ENCODE data around the gene TAF1B.

TAF1B gene

DNA sequence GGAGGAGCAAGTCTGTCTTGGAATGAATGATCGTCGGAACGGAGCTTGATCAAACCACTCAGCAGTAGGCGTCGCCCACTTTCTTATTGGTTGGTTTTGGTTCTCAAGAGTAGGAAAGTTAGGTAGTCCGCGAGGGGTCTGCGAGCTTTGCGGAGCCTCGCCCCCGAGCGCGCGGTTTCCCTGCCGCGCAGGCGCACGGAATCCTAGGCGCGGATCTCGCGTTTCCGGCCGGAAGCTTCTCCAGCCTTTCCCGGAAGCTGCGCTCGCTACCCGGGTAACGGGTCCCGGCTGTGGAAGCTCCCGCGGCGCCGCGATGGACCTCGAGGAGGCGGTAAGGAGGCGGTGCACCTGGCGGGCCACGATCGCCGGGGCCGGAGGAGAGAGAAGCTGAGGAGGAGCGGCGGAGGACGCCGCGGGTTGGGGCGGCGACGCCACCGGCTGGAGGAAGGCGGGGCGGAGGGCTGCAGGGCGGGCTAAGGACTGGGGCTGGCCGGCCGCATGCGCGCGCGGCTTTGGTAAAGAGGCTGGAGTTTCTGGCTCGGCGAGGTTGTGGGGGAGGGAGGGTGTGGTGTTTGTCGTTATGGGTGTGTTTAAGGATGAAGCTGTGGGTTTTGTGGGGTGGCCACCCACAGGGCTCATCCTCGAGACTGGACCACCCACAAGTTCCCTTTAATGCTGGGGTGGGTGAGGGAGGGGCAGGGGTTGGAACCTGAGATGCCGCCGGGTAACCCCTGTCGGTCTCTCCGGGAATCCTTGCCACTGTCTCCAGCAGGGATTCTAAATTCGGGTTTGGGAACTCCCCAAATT, at the start of gene TAF1B:
Gene TAF1B (plus strand): TSS at position 246 of the 807 bp plus-strand sequence. CDS start 68 bp downstream, at position 314.
- DNase-seq (ENCODE audit: low read depth) = peak; percentile 72

DNA sequence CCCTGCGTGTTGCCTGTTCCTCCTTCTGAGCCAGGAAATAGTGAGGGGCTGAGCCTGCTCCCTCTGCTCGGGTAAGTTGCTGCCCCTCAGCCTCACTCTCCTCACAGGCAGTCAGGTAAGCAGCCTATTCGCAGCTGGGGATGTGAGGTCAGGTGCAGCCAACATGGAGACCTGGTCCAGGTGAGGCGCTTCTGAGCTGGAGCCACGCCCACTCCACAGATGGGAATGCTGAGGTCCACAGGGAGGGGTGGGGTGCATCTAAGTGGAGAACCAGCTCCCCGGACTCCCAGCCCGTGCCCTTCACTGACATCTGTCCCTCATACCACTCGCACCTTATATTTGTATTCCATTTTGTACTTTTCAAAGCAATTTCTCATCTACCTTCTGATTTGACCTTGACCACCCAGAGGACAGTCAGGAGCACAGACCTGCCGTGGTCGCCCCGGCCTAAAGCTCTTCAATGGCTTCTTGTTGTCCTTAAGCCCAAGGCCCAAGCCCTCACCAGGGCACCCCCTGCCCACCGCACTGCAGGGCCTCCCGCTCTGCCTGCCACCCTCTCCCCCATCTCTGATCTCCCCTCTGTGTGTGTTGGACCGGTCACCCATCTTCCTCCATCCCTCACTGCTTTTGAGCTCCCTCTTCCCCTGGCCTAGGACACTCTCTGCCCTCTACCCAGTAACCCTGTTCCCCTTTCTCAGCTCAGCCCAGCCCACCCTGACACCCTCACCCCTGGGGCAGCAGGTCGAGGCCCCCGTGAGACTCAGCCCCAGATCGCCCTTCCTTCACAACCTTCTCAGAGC, 49.2 kb upstream of the TAF1B start:
- DNase-seq (ENCODE audit: low read depth) = no peak

DNA sequence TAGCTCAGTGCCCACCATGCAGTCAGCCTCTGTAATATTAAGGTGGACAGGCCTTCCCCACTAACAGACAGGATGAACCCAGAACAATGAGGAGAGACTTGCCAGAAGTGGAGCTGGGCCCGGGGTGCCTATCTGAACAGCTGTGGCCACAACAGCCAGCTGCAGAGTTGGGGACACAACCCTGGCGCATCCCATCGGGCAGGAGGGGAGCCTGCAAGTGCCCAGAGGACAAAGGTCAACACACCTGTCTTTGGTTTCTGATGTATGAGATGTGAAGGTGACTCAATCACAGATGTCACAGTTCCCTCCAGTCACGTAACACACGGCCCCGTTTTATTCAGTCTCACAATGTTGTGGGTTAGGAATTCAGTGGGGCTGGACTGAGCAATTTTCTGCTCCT, 48.2 kb upstream of the TAF1B start:
- no peak for DNase-seq (ENCODE audit: low read depth)

DNA sequence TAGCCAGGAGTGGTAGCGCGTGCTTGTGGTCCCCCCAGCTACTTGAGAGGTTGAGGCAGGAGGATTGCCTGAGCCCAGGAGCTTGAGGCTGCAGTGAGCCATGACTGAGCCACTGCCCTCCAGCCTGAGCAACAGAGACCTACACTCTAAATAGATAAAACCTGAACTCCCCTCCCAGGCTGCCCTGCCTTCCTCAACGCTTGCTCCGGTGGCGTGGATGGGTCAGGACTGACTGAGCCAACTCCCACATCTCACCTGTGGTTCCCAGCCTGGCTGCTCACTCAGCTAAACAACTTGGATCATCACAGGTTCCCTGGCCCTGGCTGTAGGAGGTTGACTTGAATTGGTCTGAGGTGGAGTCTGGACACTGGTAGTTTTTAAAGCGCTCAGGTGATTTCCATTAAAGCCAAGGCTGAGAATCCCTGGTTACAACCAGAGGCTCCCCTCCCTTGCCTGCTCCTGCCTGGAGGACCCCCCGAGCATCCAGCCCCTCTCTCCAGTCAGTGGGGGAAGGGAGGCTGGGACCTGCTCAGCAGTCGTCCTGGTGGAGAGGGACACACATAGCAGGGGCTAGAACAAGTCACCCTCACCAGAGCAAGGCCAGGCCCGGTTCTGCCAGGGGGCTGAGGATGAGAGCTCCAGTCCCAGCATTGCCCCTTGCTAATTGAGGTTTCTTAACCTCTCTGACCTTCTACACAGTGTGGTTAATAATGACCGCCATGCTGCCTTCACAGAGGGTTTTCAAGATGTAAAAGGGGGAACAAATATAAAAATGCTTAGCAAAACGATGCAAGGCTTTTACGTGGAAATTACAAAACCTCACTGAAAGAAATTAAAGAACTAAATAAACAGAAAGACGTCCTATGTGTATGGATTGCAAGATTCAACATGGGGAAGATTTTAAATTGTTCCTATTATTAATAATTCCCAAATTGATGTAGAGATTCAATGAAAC, 46.9 kb upstream of the TAF1B start:
- no peak for DNase-seq (ENCODE audit: low read depth)

DNA sequence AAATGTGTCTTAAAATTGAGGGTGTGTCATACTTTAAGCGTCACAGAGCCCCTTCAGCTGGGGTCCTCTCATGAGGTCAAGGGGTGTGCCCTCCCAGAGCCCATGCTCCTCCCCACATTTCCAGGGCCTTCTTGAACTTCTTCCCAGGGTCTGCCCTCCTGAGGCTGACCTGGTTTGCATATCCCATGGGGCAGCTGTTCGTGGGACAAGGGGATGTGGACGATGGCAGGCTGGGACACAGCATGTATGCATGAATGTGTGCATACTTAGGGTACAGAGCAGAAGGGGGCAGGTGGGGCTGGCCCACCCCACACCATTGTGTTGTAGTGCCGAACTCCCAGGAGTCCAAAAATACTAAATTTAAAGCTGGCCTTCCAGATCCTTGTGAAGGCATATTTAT, 46.2 kb upstream of the TAF1B start:
- DNase-seq (ENCODE audit: low read depth) = no peak

DNA sequence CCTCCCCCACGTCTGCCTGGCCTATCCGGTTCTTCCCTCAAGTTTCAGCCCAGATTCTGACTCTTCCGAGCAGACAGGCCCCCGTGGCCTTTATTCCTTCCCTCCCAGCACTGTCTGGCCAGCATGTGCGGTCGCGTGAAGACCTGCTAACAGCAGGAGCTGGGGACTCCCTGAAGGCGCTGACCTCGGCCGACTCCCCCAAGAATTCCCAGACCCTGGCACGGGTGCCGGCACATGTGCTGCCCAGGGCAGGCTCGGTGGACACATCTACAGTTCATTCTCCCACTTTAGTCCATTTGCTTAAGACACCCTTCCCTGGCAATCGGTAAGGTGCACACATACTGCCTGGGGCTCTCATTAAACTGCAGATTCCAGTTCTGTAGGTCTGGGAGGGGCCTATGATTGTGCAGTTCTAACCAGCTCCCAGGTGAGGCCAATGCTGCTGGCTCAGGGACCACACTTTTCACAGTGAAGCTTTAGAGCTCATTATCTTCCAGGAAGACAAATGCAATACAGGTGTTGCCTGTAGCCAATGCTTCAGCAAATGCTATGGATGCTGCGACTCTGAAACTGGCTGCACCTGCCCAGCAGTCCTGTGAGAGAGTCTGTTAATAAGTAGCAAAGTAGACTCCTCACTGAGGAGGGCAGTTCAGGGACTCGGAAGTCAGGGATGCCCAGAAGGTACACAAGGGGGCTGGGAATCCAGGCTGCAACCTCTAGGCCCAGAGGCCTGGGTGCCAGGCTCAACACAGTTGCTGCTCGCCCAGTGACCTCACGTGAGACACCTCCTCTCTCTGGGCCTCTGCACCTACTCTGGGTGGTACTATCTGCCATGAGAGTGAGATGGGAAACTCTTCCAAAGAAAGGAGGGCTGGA, 45.4 kb upstream of the TAF1B start:
- DNase-seq (ENCODE audit: low read depth) = no peak

DNA sequence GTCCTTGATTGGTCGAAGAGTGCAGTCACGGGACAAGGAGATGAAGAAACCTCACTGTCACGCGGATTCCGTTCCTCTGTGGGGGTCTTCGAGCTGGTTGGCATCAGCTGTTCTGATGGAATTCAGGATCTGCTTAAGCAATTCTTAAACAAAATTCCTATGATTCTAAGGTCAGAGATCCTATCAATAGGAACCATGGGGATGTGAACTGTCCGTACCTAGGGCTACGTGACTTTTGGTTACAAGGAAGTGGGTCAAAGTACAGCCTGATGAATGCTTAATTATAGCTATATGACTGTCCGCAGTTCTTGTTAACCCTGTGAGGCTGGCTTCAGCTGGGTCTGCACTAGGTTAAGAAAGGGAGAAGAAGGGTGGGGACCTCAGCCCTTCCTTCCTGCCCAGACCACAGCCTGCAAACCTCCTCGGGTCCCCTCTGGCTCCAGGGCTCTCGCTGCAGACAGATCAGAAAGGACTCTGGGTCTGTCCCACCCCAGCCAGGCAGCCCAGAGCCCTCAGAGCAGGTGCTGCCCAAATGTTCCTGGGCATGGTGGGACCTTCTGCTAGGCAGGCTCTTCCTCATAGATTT, 44.2 kb upstream of the TAF1B start:
- DNase-seq (ENCODE audit: low read depth) = no peak

DNA sequence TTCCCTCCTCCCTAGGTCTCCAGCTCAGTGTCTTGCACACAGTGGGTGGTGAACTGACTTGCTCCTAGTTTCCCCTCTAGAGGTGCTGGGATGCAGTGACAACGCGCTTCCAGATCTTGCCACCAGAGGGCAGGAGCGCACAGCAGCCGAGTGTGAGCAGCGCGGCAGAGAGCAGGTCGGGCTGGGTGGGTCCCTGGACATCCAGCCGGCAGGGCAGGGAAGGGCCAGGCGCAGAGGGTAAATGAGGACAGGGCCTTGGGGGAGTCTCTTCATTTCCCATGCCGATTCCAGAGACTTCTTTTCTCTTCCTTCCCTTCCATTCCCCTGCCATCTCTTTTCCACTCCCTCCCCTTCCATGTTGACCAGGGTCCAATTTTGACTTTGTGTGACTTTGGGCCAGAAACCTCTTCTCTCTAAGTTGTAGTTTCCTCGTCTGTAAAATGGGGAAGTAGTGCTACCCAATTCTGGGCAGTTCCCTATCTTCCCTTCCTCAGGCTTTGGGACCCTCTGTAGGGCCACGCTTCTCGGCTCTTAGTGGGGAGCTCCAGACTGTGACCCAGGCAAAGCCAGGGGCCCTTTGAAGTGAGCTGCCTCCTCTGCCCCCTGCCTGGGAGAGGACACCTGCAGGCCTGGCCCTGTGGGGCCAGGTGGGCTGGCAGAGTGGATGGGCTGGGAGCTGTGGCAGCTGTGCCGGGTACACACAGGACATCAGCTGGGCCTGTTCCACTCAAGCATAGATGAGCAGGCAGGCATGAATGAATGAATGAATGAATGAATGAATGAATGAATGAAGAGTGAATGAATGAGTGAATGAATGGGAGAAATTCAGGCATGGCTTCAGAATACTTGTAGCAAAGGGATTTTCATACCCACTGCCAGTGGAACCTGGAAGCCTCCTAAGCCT, 43.3 kb upstream of the TAF1B start:
- peak; percentile 58 for DNase-seq (ENCODE audit: low read depth)

DNA sequence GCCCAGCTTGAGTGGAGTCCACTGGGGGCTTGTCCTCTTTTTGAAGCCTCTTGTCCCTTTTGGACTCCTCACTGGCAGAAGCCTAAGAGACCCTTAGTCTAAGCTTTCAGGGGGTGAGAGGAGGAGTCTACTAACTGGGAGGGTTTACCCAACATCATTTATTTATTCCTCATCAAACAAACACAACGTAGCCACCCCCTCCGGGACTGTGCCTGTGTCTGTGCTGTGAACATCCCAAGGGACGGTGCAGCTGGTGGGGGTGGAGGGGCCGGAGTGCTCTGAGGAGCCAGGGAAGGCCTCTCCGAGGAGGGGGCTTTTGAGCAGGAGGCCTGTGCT, 42.7 kb upstream of the TAF1B start:
- DNase-seq (ENCODE audit: low read depth) = no peak

DNA sequence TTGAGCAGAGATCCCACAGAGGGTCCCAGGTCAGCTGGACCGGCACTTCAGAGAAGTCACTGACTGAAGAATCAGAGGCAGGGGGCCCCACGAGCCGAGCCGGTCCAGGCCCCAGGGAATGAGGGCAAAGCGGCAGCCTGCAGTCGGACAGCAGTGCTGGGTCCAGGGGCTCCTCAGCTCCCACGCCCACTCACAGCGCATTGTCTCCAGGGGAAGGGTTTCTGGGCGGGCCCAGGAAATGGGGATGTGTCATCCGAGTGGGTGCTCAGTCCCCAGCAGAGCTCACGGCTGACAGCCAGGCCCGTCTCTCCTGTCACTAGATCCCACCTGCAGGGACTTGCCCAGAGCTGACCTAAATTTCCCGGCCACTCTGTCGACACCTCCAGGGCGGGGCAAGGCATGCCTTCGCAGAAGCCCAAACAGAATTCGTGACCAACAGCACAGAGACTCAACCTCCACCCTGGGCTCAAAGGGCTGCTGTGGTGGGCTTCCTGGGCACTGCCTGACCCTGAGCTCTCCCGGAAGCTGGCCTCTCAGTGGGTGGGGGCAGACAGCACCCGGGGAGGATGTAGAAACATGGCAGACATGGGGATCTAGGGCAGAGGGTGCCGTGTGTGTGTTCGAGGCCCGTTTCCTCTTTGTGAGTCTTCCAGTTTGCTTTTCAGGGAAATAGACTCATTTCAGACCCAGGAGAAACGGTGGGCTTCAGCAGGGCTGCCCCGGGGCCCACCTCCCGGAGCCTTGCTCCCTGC, 42.1 kb upstream of the TAF1B start:
- peak; percentile 72 for DNase-seq (ENCODE audit: low read depth)

DNA sequence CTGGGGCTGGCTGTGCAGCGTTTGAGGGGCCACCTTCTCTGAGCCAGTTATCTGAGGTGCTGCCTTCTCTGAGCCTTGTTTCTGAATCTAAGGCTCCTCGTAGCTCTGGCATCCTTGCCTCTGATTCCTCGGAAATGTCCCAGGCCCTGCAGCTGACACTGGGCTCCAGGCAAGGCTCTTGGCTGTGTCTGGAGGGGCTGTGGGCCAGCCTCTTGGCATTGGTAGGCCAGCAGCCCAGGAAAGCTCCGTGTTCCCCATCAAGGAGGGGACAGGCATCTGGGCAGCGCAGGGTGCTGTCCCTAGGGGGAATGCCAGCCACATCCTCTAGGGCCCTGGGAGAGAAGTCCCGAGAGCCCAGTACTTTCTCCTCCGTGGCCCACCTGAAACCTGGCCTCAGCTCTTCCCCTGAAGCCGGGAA, 40.7 kb upstream of the TAF1B start:
- no peak for DNase-seq (ENCODE audit: low read depth)

DNA sequence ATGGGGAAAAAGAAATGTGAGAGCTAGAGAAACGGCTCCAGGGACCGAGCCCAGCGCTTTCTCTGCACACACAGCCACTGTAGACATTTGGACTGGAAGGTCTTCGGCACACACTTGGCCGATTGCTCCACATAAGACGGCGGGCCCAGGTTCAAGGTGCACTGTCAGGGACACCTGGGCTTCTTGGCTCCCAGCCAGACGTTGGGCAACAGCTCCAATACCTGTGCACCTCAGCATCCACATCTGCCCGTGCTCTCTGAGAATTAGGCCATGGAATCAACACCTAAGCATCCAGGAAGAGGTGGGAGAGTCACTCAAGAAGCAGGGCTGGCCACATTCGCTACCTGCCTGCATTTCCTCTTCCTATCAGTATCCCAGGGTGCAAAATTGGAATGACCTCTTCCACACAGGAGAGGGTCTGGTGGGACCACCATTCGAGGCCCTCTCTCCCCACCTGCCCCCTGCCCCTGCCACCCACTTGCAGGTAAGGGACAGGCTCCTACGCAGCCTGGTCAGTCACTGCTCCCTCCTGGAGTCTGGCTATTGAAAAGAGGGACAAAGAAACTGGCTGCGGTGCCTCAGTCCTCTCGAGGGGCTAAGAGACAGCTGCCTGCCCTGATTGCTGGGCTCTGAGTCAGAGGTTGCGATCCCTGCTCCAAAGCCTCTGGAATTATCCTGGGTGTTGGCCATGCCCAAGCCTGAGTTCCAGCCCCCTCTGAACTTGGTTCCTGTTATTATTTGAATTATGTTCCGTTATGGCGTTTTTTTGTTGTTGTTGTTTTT, 40.1 kb upstream of the TAF1B start:
- no peak for DNase-seq (ENCODE audit: low read depth)

DNA sequence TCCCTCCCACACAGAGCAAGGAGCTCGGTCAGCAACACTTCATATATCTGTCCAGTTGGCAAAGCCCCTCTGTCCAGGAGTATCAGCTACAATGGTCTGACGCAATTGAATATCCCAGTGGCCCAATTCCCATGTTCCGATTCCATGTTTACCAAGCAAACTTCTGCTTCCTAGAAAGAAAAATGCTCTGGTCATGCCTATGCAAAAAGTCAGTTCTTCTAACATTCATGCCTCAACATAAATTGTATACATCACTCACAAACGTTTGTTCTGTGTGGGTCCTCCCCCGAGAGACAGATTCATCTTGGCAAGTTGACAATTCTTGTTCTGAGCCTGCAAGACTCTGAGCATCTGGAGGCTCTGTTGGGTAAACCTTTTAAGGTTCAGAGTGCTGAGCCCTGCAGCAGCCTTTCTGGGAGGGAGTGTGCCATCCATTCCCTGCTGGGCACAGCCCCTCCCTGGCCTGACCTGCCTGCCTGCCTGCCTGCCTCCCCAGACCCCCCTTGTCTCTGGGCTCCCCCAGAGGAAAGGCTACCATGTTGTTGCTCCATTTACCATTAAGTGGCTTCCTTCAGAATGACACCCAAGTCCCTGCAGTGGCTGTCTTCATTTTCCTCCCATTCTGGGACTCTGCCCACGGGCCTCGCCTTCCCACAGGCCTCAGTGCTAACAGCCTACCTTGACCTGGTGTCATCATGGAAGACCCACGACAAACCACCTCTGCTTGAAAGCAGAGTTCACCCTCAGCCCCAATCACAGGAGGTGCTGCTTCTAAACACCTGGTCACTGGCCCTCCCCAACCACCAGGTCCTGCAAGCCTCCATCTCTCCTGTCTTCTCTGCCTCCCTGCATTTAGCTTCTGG, 37.6 kb upstream of the TAF1B start:
- no peak for DNase-seq (ENCODE audit: low read depth)

DNA sequence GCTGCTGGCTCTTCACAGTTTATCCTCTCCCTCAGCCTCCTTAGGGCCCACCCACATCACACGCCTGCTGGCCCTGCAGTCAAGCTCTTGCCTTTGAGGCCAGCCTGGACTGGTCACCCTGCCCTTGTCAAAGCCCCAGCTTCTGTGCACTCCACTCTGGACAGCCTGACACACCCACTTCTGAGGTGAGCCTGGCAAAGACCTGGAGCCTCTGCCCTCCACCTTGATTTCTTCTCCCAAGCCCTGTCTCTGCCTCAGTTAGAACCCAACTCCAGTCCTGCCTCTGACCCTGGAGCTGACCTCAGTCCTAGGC, 37.0 kb upstream of the TAF1B start:
- no peak for DNase-seq (ENCODE audit: low read depth)

DNA sequence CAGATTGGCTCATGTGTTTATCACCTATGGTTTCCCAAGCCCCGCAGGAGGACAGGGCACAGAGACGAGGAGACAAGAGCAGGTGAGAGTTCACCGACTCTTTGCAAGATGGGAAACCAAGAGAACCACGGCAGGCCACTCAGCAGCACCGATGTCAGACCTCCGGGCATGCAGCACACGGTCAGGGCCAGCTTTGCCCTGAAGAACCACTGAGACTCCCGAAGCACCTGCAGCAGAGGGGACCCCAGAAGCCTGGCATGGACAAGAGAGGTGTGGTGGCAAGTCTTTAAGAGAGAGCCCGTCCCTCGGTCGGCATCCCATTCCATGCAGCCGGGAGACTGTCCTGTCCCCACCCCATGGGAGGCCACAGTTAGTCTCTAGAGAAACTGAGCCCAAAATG, 36.6 kb upstream of the TAF1B start:
- no peak for DNase-seq (ENCODE audit: low read depth)

DNA sequence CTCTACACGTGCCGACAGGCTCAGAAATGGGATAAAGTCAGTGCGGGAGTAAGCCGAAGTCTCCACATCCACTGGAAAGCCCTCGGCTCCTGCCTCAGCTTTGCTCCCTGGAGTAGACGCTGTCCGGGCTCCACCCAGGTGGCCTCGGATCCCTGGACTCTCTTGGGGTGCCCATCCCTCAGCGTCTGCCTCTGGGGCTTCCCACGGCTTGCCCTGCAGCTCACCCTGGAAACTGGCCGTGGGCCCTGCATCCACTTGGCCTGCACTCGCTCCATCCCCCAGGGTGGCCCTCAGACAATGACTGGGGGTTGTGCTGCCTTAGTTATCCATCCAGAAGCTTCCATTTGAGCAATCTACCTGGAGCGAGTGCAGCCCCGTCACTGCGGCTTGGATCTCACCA, 36.2 kb upstream of the TAF1B start:
- no peak for DNase-seq (ENCODE audit: low read depth)

DNA sequence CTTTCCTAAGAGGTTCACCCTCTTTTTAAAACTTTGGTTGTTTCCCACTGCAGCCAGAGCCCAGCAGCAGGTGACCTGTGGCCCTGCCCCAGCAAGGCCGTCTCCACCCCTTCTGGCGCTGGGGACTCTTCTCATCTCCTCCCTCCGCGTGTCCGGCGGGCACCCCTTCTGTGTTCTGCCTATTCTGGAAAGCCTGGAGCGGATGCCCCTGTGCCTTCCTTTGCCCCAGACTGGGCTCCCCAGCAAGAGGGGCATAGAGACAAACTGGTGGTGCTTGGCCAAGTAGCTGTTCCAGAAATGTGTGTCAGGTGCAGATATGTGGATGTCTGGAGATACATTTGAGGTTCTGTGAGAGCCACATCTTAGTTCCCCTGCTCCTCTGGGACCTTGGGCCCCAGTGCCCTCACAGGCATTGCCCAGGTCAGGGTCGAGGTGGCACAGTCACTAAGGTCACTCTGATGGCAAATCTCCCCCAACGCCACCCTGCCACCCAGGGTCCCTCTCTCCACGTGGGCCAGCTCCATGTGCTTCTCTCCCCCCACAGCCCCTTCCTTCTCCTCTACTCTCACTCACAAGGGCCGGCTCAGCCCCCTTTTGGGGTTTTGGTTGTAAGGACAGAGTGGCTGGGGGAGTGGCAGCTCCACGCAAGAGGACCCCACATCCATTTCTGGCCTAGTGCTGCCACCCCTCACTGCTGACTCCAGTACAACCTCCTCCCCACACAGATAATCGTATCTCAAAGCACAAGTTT, 35.5 kb upstream of the TAF1B start:
- no peak for DNase-seq (ENCODE audit: low read depth)
